Measurements from ENCODE around the gene DDHD1. TPM values are rescaled to one million over a fixed set of nuclear protein-coding genes. Genes with fewer than 3 reads are reported as not detected.
"Not testable (repeated sequence)": the region's sequence is repeated elsewhere in the genome, so short reads cannot be mapped to it uniquely, and the experiment has no call there.

DDHD1 gene
- polyA plus RNA-seq, 4 donors, result 0.54 to 9.4 (median 1.6) TPM

GRCh38 chr14:53183056-53183455, 29.9 kb upstream of the DDHD1 start:
- 23 to 53% (median 34%) methylated on average over 2 of the region's 2 CpGs for WGBS, 3 donors
- no peaks in the 10 kb centered on the region for H3K27me3 ChIP-seq (ENCODE audit: control insufficient read depth in 3 of 3, insufficient read depth in 3 of 3, low read length in 3 of 3)
- no peak for FAIRE-seq

GRCh38 chr14:53181463-53182081, 28.4 kb upstream of the DDHD1 start:
- H3K9me3 ChIP-seq (ENCODE audit: control insufficient read depth in 2 of 2, insufficient read depth in 1 of 2, low read depth in 1 of 2, low read length in 1 of 2); H3K4me3 ChIP-seq (ENCODE audit: low read depth in 1 of 3, low read length in 3 of 3); H3K36me3 ChIP-seq (ENCODE audit: control insufficient read depth in 3 of 3, insufficient read depth in 2 of 3, low read depth in 1 of 3, low read length in 3 of 3); H3K4me1 ChIP-seq (ENCODE audit: control insufficient read depth in 3 of 3, insufficient read depth in 2 of 3, low read depth in 1 of 3, low read length in 2 of 3); DNase-seq; H3K27me3 ChIP-seq (ENCODE audit: control insufficient read depth in 3 of 3, insufficient read depth in 3 of 3, low read length in 3 of 3); FAIRE-seq; H3K27ac ChIP-seq (ENCODE audit: low read depth in 1 of 3, low read length in 2 of 3): not testable (repeated sequence)
- 69 to 83% (median 80%) methylated on average over 10 of the region's 11 CpGs for WGBS, 3 donors

More at GRCh38 chr14:53183056-53183455, 29.9 kb upstream of the DDHD1 start:
- no peak for DNase-seq
- H3K9me3 ChIP-seq (ENCODE audit: control insufficient read depth in 2 of 2, insufficient read depth in 1 of 2, low read depth in 1 of 2, low read length in 1 of 2), result no peaks in the 10 kb centered on the region
- H3K27ac ChIP-seq (ENCODE audit: low read depth in 1 of 3, low read length in 2 of 3), result no peak overlapping the region
- H3K4me3 ChIP-seq (ENCODE audit: low read depth in 1 of 3, low read length in 3 of 3), result no peak overlapping the region
- H3K36me3 ChIP-seq (ENCODE audit: control insufficient read depth in 3 of 3, insufficient read depth in 2 of 3, low read depth in 1 of 3, low read length in 3 of 3), result no peaks in the 10 kb centered on the region
- no peaks in the 10 kb centered on the region for H3K4me1 ChIP-seq (ENCODE audit: control insufficient read depth in 3 of 3, insufficient read depth in 2 of 3, low read depth in 1 of 3, low read length in 2 of 3)

DNA sequence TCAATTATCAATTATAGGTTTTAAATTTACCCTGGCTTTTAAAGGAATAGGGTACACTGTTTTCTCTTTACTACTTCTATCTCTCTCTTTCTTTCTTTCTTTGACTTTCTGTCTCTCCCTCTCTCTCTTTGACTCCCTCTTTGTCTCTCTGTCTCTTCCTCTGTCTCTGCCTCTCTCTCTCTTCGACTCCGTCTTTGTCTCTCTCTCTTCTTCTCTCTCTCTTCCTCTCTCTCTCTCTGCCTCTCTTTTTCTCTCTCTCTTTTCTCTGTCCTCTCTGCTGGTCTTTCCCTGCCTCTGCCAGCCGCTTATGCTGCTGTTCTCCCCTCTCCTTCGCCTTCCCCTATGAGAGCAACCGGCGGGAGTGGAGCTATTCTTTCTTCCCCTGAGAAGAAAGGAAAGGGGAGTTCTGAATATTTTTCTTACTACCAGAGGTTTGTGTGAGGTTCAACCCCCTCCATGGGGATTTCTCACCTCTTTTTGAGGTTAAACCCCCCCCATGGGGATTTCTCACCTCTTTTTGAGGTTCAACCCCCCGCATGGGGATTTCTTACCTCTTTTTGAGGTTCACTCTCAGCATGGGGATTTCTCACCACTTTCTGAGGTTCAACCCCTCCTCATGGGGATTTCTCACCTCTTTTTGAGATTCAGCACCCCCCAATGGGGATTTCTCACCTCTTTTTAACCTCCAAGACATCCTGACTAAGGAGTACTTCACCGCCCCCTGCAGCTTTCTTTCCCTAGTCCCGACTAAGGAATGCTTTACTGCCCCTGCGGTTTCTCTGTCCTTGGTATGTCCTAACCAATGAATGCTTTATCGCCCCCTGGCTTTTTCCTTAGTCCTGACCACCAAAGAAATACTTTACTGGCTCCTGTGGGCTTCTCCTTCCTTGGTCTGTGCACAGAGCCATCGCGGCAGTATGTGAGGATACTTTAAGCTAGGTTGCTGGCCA, 27.4 kb upstream of the DDHD1 start:
- WGBS, 3 donors, result 73 to 87% (median 84%) methylated on average over 13 of the region's 13 CpGs
- DNase-seq (no peak), FAIRE-seq (no peak)

DNA sequence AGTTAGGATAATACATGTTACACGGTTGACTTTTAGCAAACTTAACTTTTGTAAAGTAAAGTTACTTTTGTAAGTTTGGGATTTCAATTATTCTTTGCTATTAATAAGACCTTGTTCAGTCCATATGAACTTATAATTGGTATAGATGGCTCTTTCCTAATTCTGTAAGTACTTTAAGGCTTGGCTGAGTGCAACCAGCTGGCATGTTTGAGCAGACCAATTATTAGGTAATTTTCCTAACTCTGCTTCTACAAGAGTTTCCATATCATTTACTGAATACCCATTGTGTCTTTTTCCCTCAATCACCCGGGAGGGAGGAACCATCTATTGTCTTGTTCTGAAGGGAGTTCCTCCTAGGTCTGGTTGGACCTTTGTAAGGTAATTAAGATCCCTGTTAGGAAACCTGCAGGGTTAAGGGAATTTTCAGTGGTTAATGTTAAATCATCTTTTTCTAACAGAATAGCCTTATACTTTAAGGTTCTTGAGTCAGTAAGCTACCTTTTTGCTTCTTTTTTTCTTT, 26.4 kb upstream of the DDHD1 start:
- 61 to 74% (median 63%) methylated on average over 2 of the region's 2 CpGs for WGBS, 3 donors
- H3K9me3 ChIP-seq (ENCODE audit: control insufficient read depth in 2 of 2, insufficient read depth in 1 of 2, low read depth in 1 of 2, low read length in 1 of 2); H3K27ac ChIP-seq (ENCODE audit: low read depth in 1 of 3, low read length in 2 of 3); H3K4me3 ChIP-seq (ENCODE audit: low read depth in 1 of 3, low read length in 3 of 3); DNase-seq; FAIRE-seq; H3K4me1 ChIP-seq (ENCODE audit: control insufficient read depth in 3 of 3, insufficient read depth in 2 of 3, low read depth in 1 of 3, low read length in 2 of 3); H3K27me3 ChIP-seq (ENCODE audit: control insufficient read depth in 3 of 3, insufficient read depth in 3 of 3, low read length in 3 of 3); H3K36me3 ChIP-seq (ENCODE audit: control insufficient read depth in 3 of 3, insufficient read depth in 2 of 3, low read depth in 1 of 3, low read length in 3 of 3): not testable (repeated sequence)

More for the DNA sequence above, 27.4 kb upstream of the DDHD1 start:
- no peaks in the 10 kb centered on the region for H3K27me3 ChIP-seq (ENCODE audit: control insufficient read depth in 3 of 3, insufficient read depth in 3 of 3, low read length in 3 of 3)
- H3K36me3 ChIP-seq (ENCODE audit: control insufficient read depth in 3 of 3, insufficient read depth in 2 of 3, low read depth in 1 of 3, low read length in 3 of 3), result no peaks in the 10 kb centered on the region
- H3K4me3 ChIP-seq (ENCODE audit: low read depth in 1 of 3, low read length in 3 of 3), result no peak overlapping the region
- H3K9me3 ChIP-seq (ENCODE audit: control insufficient read depth in 2 of 2, insufficient read depth in 1 of 2, low read depth in 1 of 2, low read length in 1 of 2), result no peaks in the 10 kb centered on the region
- H3K4me1 ChIP-seq (ENCODE audit: control insufficient read depth in 3 of 3, insufficient read depth in 2 of 3, low read depth in 1 of 3, low read length in 2 of 3), result no peaks in the 10 kb centered on the region
- no peak overlapping the region for H3K27ac ChIP-seq (ENCODE audit: low read depth in 1 of 3, low read length in 2 of 3)

DNA sequence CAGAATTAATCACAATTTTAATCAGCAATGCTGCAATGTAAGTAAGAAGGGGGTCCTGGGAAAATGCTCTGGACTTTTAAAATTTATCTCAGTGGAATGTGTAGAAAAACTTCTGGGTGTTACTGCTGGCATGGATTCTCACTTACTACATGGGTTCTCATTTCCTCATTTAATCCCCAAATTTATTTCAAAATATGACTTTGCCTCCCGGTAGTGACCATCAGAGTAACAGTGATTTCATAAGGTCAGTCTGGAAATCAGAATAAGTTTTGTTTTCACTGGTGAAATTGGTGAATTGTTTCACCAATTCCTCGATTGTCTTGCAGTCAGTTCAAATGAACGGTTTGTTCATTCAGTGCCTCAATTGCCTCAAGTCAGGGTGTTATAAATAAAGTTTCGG, 22.3 kb upstream of the DDHD1 start:
- FAIRE-seq (no peak), DNase-seq (no peak)
- H3K4me1 ChIP-seq (ENCODE audit: control insufficient read depth in 3 of 3, insufficient read depth in 2 of 3, low read depth in 1 of 3, low read length in 2 of 3), result no peaks in the 10 kb centered on the region
- H3K36me3 ChIP-seq (ENCODE audit: control insufficient read depth in 3 of 3, insufficient read depth in 2 of 3, low read depth in 1 of 3, low read length in 3 of 3), result no peaks in the 10 kb centered on the region
- H3K4me3 ChIP-seq (ENCODE audit: low read depth in 1 of 3, low read length in 3 of 3), result no peak overlapping the region
- WGBS, 3 donors, result 86 to 89% (median 89%) methylated on average over 4 of the region's 4 CpGs
- H3K9me3 ChIP-seq (ENCODE audit: control insufficient read depth in 2 of 2, insufficient read depth in 1 of 2, low read depth in 1 of 2, low read length in 1 of 2), result no peaks in the 10 kb centered on the region
- no peaks in the 10 kb centered on the region for H3K27me3 ChIP-seq (ENCODE audit: control insufficient read depth in 3 of 3, insufficient read depth in 3 of 3, low read length in 3 of 3)
- H3K27ac ChIP-seq (ENCODE audit: low read depth in 1 of 3, low read length in 2 of 3), result no peak overlapping the region

DNA sequence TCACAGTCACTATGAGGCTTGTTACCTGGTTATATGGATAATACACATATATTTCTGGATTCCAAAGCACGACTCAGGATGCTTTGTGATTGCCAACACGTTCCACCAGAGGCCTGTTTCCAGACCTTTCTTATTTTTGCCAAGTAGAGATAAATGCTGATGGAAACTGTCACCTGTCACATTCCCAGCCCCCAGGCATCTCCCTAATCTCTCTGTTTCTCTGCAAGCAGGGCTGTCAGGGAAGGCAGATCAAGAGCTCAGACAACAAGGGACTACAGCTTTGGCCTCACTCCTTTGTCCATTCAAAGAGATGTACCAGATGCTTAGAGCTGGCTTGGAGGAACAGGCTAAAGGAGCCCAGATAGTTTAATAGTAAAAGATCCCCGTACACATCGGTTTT, 21.8 kb upstream of the DDHD1 start:
- H3K4me1 ChIP-seq (ENCODE audit: control insufficient read depth in 3 of 3, insufficient read depth in 2 of 3, low read depth in 1 of 3, low read length in 2 of 3), result no peaks in the 10 kb centered on the region
- no peaks in the 10 kb centered on the region for H3K27me3 ChIP-seq (ENCODE audit: control insufficient read depth in 3 of 3, insufficient read depth in 3 of 3, low read length in 3 of 3)
- FAIRE-seq (no peak), DNase-seq (no peak)
- 65 to 76% (median 72%) methylated on average over 4 of the region's 4 CpGs for WGBS, 3 donors
- H3K9me3 ChIP-seq (ENCODE audit: control insufficient read depth in 2 of 2, insufficient read depth in 1 of 2, low read depth in 1 of 2, low read length in 1 of 2), result no peaks in the 10 kb centered on the region
- H3K27ac ChIP-seq (ENCODE audit: low read depth in 1 of 3, low read length in 2 of 3), result no peak overlapping the region
- no peak overlapping the region for H3K4me3 ChIP-seq (ENCODE audit: low read depth in 1 of 3, low read length in 3 of 3)
- no peaks in the 10 kb centered on the region for H3K36me3 ChIP-seq (ENCODE audit: control insufficient read depth in 3 of 3, insufficient read depth in 2 of 3, low read depth in 1 of 3, low read length in 3 of 3)

DNA sequence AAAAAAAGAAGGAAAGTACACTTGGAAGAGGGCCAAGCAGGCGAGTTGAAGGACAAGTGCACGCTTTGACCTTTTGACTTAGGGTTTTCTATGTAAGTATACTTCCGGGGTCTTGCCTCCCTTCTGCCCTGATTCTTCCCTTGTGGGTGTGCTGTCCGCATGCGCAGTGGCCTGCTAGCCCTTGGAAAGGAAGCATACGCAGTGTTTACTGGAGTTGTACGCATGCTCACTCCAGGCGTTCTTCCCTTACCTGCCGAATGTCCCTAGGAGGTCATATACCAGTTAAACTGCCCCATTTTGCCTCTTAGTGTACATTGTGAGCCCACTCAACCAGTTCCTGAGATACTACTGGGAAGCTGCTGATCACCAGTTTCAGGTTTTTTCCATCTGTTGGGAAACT, 15.7 kb upstream of the DDHD1 start:
- no peaks in the 10 kb centered on the region for H3K9me3 ChIP-seq (ENCODE audit: control insufficient read depth in 2 of 2, insufficient read depth in 1 of 2, low read depth in 1 of 2, low read length in 1 of 2)
- H3K4me3 ChIP-seq (ENCODE audit: low read depth in 1 of 3, low read length in 3 of 3), result no peak overlapping the region
- no peaks in the 10 kb centered on the region for H3K27me3 ChIP-seq (ENCODE audit: control insufficient read depth in 3 of 3, insufficient read depth in 3 of 3, low read length in 3 of 3)
- H3K36me3 ChIP-seq (ENCODE audit: control insufficient read depth in 3 of 3, insufficient read depth in 2 of 3, low read depth in 1 of 3, low read length in 3 of 3), result no peaks in the 10 kb centered on the region
- FAIRE-seq (no peak), DNase-seq (no peak)
- no peak overlapping the region for H3K27ac ChIP-seq (ENCODE audit: low read depth in 1 of 3, low read length in 2 of 3)
- no peaks in the 10 kb centered on the region for H3K4me1 ChIP-seq (ENCODE audit: control insufficient read depth in 3 of 3, insufficient read depth in 2 of 3, low read depth in 1 of 3, low read length in 2 of 3)
- 80 to 88% (median 87%) methylated on average over 9 of the region's 9 CpGs for WGBS, 3 donors

GRCh38 chr14:53167602-53168328, 14.6 kb upstream of the DDHD1 start:
- Histone ChIP-seq H3K27ac (ENCODE audit: low read depth in 1 of 3, low read length in 2 of 3) (no peak overlapping the region), H3K9me3 (ENCODE audit: control insufficient read depth in 2 of 2, insufficient read depth in 1 of 2, low read depth in 1 of 2, low read length in 1 of 2) (no peaks in the 10 kb centered on the region), H3K27me3 (ENCODE audit: control insufficient read depth in 3 of 3, insufficient read depth in 3 of 3, low read length in 3 of 3) (no peaks in the 10 kb centered on the region), H3K4me3 (ENCODE audit: low read depth in 1 of 3, low read length in 3 of 3) (no peak overlapping the region), H3K4me1 (ENCODE audit: control insufficient read depth in 3 of 3, insufficient read depth in 2 of 3, low read depth in 1 of 3, low read length in 2 of 3) (no peaks in the 10 kb centered on the region), H3K36me3 (ENCODE audit: control insufficient read depth in 3 of 3, insufficient read depth in 2 of 3, low read depth in 1 of 3, low read length in 3 of 3) (no peaks in the 10 kb centered on the region)
- 66 to 73% (median 69%) methylated on average over 4 of the region's 4 CpGs for WGBS, 3 donors
- DNase-seq (no peak), FAIRE-seq (no peak)
